Stimulated activated CD8-positive, alpha-beta memory T cell treated with anti-CD3 and anti-CD28 coated beads, Interleukin-7, amount 100 ng/mL, for 4 hours (primary cell): Measurements from ENCODE around the gene CCDC88B.
"Not testable (repeated sequence)": the region's sequence is repeated elsewhere in the genome, so short reads cannot be mapped to it uniquely, and the experiment has no call there.

ENCODE experiments used
- DNase-seq, 2 donors: peaks; one replicate each; pipeline ENCODE4 v3.0.0-alpha.2; 2020; ENCODE audit warnings: low read depth in 2 of 2

Gene CCDC88B

DNA sequence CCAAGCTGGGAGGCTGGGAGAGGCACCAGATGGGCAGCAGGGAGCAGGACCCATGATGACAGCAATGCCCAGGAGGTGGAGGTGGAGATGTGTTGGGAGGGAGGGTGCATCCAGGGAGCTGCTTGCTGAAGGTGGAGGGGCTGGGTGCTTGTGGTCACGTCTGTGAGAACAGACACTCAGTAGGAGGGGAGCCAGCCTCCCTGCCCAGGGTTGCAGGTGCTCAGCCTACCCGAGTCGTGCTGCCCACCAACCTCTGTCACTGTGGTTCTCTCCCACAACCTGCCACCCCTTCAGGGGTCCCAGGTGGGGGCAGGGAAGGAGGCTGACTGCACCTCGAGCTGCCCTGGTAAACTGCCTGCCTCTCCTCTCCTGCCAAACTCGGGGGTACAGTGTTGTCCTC lies 16.6 kb upstream of the CCDC88B start:
- DNase-seq = no peak

DNA sequence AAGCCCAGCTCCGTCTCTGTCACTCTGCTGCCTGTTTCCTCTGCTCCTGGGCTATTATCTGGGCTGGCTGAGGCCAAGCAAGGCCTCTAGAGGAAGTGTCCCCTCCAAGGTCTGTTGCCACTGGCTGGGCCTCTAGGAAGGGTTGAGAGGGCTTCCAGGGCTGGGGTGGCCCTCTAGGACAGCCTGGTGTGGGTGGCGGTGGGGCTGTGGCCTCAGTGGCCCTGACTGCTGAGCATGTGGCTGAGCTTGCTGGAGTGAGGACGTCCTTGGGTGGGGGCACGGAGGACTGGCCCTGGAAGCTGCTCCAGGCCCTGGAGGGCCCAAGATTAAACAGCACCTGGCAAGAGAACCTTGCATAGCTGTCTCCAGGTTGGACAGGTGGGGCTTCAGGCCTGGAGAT lies 16.0 kb upstream of the CCDC88B start:
- DNase-seq = not testable (repeated sequence)

- no peak for DNase-seq
Observed at GRCh38 chr11:64324692-64325469, 15.1 kb upstream of the CCDC88B start.

DNA sequence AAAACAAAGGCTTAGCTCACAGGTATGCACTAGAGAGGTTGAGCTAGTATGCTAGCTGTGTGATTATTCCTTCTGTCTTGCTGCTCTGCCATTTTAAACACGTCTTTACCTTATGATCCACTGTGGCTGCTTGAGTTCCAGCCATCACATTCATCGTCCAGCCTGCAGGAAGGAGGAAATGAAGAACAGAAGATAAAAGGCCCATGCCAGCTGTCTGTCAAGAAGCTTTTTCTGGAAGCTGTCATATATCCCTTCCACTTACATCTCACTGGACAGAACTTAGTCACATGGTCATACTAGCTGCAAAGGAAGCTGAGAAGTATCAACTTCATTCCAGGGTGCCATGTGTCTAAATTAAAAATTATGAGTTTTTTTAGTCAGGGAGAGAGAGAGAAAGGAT lies 12.6 kb upstream of the CCDC88B start:
- no peak for DNase-seq

- no peak for DNase-seq
Observed at GRCh38 chr11:64327993-64328392, 12.0 kb upstream of the CCDC88B start.

DNA sequence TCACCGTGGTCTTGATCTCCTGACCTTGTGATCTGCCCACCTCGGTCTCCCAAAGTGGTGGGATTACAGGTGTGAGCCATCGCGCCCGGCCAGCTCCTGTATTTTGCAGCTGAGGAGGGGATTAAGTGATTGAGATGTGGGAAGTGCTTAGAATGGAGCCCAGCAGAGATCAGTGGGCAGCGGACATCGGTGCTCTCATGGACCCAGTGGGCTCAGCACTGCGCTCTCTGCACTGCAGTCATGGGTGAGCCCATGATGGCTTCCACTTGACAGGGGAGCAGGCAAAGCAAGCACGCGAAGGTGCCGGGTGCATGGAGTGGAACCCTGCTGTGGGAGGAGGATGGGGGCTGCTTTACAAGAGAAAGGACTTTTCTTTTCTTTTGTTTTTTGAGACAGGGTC lies 9.1 kb upstream of the CCDC88B start:
- DNase-seq = no peak

GRCh38 chr11:64331569-64332371 lies 8.2 kb upstream of the CCDC88B start:
- peak; percentile 50 to 68 for DNase-seq

- DNase-seq = no peak
Observed at GRCh38 chr11:64333556-64333955, 6.4 kb upstream of the CCDC88B start.

DNA sequence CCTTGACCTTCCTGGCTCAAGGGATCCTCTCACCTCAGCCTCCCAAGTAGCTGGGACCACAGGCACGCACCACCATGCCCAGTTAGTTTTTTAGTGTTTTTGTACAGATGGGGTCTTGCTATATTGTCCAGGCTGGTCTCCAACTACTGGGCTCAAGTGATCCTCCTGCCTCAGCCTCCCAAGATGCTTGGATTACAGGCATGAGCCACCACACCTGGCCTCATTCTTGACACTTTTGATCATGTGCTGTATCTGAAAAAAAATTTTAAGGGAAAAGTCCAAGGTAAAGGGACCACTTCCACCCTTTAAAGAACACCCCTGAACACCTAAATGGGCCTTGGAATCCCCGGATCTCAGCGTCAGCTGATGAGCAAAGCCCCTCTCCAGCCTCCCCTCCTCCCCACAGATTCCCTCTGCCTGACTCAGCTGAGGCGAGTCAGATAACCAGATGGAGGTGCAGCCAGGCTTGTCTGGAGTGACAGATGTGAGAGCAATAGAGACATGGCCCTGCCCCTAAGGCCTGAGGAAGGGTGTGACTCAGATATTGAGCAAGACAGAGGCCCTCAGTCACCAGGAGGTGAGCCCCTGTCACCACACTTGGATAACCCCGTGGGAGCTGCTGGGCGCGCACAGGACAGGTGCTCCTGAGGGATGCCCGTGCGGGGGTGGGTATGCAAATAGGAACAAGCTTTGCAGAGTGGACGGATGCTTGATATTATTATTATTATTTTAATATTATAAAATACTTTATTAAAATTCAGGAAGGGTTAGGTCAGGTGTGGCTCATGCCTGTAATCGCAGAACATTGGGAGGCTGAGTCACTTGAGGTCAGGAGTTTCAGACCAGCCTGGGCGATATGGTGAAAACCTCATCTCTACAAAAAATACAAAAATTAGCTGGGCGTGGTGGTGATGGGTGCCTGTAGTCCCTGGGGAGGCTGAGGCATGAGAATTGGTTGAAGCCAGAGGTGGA lies 5.0 kb upstream of the CCDC88B start:
- no peak for DNase-seq

DNA sequence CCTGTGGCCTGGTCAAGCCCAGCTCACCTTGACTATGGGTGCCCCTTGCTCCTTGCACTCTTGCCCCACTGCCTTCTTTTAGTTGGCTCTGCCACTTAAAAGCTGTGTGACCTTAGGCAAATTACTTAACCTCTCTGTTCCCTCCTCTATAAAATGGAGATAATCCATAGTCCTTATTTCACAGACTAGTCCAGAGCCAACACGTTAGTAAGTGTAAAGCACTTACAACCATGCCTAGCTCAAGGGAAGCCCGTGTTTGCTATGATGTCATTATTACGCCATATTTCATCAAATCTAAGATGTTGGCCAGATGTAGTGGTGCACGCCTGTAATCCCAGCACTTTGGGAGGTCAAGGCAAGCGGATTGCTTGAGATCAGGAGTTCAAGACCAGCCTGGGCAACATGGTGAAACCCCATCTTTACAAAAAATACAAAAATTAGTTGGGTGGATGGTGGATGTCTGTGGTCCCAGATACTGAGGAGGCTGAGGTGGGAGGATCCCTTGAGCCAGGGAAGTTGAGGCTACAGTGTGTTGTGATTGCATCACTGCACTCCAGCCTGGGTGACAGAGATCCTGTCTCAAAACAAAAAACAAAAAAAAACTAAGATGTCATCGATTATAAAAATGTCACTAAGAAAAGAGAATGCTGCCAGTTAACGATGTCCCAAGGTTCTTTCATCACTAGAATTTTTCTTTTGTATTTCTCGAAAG lies 2.3 kb upstream of the CCDC88B start:
- DNase-seq = no peak

- no peak for DNase-seq
Observed at GRCh38 chr11:64338716-64339115, 1.3 kb upstream of the CCDC88B start.

GRCh38 chr11:64339286-64339685 lies 718 bp upstream of the CCDC88B start:
- no peak for DNase-seq

GRCh38 chr11:64340671-64341335 lies 799 bp downstream of the CCDC88B start:
- DNase-seq = peak; percentile 73

- DNase-seq = no peak
Observed at GRCh38 chr11:64341429-64341828, 1.4 kb downstream of the CCDC88B start.

DNA sequence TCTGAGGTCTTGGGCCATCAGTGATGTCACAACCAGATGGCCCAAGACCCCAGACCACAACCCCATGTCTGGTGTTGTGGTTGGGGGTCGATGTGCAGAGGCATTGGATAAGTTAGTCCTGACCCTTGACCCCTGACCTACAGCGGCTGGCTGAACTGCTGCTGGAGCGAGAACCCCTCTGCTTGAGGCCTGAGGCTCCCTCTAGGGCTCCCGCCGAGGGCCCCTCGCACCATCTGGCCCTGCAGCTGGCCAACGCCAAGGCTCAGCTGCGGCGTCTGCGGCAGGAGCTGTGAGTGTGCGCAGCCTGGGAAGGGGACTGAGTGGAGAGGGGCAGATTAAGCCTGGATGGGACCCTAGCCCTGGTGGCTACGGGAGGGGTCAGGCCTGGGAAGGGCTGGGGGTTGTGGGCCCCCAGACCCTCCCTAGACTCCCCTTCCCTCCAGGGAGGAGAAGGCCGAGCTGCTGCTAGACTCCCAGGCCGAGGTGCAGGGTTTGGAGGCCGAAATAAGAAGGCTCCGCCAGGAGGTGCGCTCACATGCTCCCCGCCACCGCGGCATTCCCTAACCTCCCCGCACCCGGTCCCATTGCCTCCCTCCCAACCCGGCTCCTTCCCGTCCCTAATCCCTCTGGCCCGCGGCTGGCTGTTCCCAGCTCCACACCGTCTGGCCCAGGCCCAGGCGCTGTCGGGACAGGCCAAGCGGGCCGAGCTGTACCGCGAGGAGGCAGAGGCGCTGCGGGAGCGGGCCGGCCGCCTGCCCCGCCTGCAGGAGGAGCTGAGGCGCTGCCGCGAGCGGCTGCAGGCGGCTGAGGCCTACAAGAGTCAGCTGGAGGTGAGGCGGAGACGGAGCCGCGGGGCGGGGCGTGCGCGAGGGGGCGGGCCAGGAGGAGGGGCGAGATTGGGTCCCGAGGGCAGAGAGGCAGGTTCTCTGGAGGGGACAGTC lies 2.1 kb downstream of the CCDC88B start:
- peak; percentile 76 to 78 for DNase-seq

- no peak for DNase-seq
Observed at GRCh38 chr11:64342869-64343745, 3.1 kb downstream of the CCDC88B start.

GRCh38 chr11:64343767-64344559 lies 4.0 kb downstream of the CCDC88B start:
- no peak for DNase-seq

DNA sequence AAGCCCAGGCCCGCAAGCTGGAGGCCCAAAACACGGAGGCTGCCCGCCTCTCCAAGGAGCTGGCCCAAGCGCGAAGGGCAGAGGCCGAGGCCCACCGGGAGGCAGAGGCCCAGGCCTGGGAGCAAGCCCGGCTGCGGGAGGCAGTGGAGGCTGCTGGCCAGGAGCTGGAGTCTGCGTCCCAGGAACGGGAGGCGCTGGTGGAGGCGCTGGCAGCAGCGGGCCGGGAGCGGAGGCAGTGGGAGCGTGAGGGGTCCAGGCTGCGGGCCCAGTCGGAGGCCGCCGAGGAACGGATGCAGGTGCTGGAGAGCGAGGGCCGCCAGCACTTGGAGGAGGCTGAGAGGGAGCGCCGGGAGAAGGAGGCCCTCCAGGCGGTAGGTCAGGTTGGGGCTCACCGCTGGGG lies 4.8 kb downstream of the CCDC88B start:
- DNase-seq = no peak
